Renal cortical epithelial cell (primary cell): Measurements from ENCODE around the gene PGM5. TPM values are rescaled to one million over a fixed set of nuclear protein-coding genes. Genes with fewer than 3 reads are reported as not detected.
"Not testable (repeated sequence)": the region's sequence is repeated elsewhere in the genome, so short reads cannot be mapped to it uniquely, and the experiment has no call there.

Experiments
- DNase-seq: peaks from one replicate; pipeline ENCODE4 v3.0.0-alpha.2; 2011; ENCODE audit warnings: low read depth
- total RNA-seq: library from RNA; depleted of rRNA; stranded (reverse); fragments of >200 nt; gene quantifications from 2 replicates; pipeline ENCODE4 v1.2.3, GENCODE V29; 2014

PGM5 gene
- total RNA-seq, result 0.55 and 1.0 TPM in 2 replicates

- DNase-seq, result not testable (repeated sequence)
These were observed at the start of gene PGM5 for GRCh38 chr9:68356380-68357118. TSS of gene PGM5 (plus strand) at chr9:68356611. CDS start at chr9:68357128, 517 bp downstream.

DNA sequence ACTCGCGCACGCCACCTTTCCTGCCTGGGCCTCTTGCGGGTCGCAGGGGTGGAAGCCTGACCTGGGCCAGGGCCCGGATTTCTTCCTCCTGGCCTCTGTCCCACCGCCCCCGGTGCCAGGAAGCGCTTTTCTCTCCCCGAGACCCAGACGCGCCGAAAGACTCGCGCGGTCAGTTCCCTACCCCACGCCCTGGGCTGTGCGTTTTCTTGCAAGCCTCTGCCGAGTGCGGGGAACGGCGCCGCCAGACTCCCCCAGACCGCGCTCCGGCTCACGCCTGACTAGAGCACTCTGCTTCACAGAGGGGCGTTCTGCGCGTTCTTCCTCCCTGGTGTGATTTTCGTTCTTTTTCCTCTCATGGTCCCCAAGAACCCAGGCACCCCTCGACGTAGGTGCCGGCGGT, 49.3 kb upstream of the PGM5 start:
- not testable (repeated sequence) for DNase-seq

- DNase-seq, result not testable (repeated sequence)
These were observed 48.8 kb upstream of the PGM5 start for GRCh38 chr9:68307654-68308053.

- DNase-seq, result not testable (repeated sequence)
These were observed 45.2 kb upstream of the PGM5 start for GRCh38 chr9:68311208-68311607.

DNA sequence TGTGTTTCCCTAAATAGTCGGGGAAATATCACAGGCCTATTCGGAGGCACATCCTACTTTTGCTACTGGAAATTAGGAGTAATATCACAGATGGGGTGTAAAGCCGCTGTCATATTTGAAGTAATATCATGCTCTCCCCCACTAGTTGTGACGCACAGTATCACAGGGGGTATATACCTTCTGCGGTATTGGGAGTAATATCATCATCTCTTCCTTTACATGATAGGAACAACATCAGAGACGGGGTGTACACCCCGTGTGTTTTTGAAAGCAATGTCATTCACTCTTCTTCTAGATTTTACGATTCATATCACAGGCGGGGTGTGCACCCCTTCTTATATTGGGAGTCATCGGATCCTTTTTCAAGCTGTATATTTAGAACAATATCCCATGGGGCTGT, 38.2 kb upstream of the PGM5 start:
- DNase-seq, result not testable (repeated sequence)

DNA sequence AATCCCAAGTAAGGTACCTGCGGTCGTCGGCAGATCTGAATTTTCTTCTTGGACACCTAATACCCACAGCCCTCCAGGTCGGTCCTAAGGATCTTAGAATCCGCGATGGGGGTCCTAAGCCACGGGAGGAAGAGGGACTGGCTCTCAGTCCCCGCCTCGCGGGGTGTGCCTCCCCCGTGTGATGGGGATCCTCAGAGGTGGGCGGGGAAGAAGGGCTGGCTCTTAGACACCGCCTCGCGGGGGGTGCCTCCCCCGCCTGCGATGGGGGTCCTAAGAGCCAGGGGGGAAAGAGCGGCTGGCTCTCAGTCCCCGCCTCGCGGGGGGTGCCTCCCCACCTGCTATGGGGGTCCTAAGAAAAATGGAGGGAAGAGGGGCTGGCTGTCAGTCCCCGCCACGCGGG, 32.7 kb upstream of the PGM5 start:
- not testable (repeated sequence) for DNase-seq

GRCh38 chr9:68324518-68324917, 31.9 kb upstream of the PGM5 start:
- DNase-seq, result not testable (repeated sequence)

DNA sequence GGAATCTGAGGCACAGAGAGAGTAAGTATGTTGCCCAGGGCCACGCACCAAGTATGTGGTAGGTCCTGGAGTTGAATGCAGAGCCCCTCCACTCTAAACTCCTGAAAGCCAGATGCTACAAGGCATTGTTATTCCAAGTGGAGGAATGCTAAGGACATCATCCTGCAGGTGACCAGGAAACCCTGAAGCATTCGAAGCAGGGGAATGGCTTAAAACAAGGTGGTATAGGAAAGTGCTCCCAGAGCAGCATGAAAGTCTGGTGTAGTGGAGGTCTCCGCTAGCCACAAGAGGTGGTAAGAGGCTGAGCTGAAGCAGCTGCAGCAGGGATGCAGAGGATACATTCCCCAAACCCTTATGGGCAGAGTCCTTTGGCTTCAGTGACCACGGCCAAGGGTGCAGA, 27.3 kb upstream of the PGM5 start:
- DNase-seq, result not testable (repeated sequence)

DNA sequence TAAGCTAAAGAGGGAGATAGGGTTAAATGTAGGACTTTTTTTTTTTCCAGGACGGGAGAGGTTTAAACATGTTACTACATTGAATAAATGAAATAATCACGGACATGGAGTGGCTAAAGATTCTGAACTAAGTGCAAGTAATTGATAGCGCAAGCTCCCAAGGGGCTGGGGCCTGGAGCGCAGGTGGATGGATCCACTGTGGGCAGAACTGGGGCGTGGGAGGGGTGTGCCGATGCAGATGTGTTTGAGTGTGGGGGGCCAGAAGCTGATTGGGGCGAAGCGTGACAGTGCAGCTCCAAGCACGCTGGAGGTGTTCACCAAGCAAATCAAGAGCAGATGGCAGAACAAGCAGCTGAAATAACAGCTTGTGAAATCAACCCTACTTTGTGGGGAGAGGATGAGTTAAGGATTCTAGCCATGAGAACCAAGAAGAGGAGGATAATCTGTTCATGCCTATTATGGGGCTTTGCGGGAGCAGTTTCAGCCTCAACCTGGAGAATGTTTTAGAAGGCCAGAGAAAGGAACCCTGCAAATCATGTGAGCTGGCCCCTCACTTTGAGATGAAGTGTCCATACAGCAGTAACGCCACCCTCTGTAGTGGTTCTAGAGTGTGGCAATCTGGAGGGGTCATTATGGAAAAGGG, 25.8 kb upstream of the PGM5 start:
- not testable (repeated sequence) for DNase-seq

GRCh38 chr9:68332122-68332521, 24.3 kb upstream of the PGM5 start:
- not testable (repeated sequence) for DNase-seq

GRCh38 chr9:68335935-68336334, 20.5 kb upstream of the PGM5 start:
- not testable (repeated sequence) for DNase-seq

DNA sequence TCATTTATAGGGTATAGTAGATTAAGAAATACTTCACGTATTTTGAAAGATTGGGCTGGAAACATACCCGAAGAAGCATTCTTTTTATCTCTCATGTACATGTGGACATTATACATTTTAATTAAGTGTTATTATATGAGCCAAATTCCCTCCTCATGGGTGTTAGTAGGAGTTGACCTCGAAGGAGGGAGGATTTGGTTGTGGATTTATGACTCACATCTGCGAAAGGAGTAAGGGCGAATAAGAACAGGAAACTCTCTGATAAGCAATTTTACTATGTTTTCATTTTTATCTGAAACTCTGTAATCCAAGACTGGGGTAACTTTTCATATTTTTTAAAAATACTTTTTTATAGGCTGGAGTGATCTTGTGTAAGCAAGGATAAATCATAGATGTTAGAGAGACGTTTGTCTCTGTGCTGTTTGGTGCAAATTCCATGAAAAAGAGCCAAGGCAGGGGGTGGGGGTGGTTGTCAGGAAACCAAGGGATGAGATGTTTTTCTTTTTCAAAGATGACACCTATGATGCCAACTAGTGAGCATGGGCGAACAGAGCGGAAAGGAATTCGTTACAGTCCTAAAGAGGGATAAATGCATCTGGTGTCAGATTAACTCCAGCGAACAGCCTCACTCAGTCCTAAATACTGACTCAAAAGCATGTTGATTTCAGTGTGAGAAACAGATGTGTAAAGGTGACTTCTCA, 19.6 kb upstream of the PGM5 start:
- not testable (repeated sequence) for DNase-seq

- DNase-seq, result not testable (repeated sequence)
These were observed 18.4 kb upstream of the PGM5 start for GRCh38 chr9:68338000-68338399.

DNA sequence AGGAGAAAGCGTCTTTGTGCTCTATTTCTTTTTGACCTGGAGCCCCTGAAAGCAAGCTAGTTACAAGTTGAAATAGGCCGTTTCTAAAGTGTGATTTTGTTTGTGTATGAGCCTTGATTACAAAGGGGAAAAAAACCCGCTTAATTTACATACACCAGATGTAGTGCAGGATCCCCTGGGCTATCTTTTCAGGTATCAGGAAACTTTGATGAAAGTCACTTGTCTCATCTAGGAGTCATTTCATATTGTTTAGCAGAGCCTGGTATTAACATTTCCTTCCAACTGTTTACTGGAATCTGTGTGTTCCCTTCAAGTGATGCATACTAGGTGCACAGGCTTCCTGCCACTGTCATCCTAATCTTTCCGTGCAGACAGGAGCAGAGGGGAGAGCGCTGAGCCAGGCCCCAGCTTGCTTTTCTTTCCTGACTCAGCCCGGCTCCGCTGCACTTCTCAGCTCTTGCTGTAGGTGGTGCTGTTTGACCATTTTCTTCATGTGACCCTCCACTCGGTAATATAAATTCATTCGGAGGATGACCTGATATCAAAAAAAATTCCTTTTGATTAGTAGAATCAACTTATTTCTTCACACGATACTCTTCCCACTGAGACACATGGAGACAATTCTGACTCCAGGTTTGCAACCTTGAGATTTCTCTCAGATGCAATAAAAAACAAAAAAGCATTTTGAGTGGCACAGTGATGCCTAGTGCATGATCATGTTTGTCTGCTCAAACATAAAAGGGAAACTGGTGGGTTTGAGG, 14.0 kb upstream of the PGM5 start:
- DNase-seq, result not testable (repeated sequence)

DNA sequence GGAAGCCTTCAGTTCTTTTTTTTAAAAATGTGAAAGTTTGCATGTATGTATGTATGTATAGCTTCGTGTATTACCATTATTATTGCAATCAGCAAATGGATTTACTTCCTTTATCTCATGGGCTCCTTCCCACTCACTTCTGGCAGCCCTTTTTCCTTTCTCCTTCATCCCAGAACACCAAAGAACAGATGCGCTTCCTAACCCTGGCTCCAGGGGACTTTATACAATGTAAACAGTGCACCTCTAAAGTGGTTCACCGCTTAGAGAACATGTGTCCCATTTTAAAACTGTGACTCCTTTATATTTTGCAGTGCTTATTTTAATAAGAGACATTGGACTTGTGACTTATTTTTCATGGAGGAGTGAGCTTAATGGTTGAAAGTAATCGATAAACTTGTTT, 13.2 kb upstream of the PGM5 start:
- not testable (repeated sequence) for DNase-seq

DNA sequence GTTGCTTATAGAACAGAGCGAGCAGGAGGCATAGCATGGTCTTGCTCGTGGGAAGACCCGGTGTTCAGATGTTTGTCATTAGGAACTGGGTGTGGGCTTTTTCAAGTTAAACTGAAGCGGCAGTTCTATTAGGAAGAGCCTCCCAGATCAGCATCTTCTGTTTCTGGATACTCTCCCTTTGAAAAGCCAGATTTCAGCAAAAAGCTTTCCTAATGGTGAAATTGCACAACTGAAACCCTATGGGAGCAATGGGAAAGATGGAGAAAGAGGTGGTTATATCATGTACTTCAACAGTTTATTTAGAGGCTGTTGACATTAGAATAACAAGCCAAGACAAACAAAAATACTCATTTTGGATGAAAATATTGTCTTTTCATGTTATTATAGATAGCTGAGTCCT, 12.4 kb upstream of the PGM5 start:
- not testable (repeated sequence) for DNase-seq

DNA sequence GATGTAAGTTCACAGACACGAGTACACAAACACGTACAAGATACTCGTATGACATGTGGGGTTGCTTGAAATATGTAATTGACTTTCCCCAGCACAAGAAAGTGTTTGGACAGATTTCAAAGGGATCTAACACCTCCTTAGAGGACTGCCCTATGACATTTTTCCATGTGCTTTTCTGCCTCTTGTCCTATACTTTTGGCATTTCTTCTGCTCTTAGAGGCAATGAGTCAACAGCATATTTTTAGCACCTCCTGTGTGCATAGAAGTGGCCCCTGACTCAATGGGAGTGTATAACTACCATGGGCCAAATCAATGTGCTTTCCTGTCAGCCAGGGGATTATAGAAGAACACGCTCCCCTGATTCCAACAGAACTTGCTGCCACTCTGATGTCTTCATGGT, 4.7 kb upstream of the PGM5 start:
- DNase-seq, result not testable (repeated sequence)

DNA sequence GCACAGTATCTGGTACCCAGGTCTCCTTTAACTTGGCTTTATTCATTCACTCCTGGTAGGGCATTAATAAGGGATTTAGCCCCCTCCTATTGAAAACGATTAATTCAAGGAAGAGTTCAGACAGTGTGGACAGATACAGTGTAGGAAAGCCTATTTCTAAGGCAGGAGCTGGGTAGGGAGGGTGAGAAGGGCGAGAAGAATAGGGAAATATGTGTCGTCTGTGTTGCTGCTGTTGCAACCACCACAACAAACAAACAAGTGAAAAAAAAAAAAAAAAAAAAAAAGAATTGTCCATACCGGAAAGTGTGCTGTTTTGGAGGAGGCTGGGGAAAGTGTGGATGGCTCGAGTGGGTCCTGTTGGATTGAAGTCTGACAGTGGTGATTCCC, 425 bp upstream of the PGM5 start:
- not testable (repeated sequence) for DNase-seq

- DNase-seq, result not testable (repeated sequence)
These were observed 806 bp downstream of the PGM5 start for GRCh38 chr9:68357119-68357714.

DNA sequence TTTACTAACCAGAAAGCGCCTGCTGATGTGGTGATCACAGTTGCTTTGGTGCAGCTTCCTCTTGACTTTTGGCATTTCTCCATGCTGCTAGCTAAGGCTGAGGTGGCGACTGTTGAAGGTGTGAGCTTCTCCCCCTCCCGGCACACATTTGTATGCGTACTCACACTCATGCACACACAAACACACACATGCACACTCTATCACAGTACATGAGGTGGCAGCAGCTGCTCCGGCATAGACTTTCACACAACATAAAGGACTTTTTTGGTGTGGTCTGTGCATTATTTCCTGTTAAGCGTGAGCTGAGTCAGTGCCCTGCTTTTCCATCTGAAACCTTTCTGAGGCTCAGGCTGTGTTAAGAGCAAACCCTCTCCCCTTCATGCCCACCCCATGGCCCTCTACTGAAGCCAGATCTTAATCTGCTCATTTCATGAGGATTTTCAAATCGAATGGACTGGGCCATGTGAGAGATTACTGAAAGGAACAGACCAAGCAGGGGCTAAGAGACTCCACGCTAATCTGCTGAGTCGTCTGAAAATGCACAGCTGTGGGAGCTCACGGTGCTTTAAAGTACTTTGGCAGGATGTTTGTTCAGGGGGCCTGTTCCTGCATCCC, 10.6 kb downstream of the PGM5 start:
- not testable (repeated sequence) for DNase-seq

GRCh38 chr9:68375789-68376188, 19.4 kb downstream of the PGM5 start:
- DNase-seq, result not testable (repeated sequence)
